HG02588 (cell line): ENCODE results near the gene TNIK.
"Not testable (repeated sequence)": the region's sequence is repeated elsewhere in the genome, so short reads cannot be mapped to it uniquely, and the experiment has no call there.

Experiments
- ATAC-seq: cut with Tn5 transposase; IDR thresholded peaks from one replicate; pipeline ENCODE4 v1.9.1; 2021; ENCODE audit warnings: mild to moderate bottlenecking, moderate library complexity; ENCODE audit not compliant: unreplicated experiment

TNIK gene

GRCh38 chr3:171266034-171266739 is 194.0 kb downstream of the TNIK start:
- no peak for ATAC-seq

GRCh38 chr3:171264758-171265157 is 195.4 kb downstream of the TNIK start:
- ATAC-seq: no peak

DNA sequence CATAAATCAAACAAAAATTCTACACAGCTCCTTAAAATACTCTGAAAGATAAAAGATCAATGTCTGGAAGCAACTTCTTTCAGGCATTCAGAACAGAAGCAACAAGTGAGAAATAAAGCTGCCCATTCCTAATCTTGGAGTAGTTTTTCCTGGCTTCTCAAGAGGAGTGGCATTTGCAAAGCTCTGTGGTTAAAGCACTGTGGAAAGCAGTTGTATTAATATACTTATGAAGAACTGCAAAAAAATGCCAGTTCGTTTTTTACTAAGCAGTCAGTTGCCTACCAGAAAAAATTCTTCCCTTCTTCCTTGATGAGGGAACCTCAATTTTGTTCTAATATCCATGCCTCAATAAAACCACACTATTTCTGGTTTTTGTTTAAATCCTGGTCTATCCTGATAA is 197.8 kb downstream of the TNIK start:
- ATAC-seq: no peak

DNA sequence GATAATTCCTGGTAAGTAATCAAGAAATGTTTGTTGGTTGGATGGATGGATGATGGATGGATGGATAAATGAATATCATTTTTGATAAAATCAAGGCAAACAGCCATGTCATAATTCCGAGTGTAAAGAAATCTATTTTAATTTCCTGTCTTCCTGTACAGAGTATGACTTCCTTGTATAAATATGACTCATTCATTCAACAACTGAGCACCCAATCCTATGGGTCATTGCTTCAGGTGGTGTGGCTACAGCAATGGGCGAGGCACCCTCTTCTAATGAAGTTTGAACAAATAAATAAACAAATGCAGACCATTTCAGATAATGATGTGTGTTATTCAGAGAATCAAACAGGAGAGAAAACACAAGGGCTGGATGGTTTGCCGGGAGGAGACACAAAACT is 198.7 kb downstream of the TNIK start:
- no peak for ATAC-seq

DNA sequence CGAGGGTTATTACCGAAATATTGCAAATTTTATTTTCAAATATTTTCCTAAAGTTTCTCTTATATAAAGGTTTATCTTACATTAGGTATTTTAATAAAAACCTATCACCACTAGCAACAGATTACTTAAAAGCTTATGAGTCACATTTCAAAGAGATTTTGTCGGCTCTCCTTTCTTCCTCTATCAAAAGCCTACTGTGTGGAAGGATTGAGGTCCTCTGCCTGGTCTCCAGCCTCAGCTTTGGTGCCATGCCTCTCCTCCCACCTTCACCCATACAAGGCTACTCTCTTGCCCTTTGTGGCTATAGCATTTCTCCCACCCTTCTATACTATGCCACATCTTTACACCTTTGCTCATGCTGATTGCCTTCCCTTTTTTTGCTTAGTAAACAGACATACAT is 199.3 kb downstream of the TNIK start:
- ATAC-seq: no peak

DNA sequence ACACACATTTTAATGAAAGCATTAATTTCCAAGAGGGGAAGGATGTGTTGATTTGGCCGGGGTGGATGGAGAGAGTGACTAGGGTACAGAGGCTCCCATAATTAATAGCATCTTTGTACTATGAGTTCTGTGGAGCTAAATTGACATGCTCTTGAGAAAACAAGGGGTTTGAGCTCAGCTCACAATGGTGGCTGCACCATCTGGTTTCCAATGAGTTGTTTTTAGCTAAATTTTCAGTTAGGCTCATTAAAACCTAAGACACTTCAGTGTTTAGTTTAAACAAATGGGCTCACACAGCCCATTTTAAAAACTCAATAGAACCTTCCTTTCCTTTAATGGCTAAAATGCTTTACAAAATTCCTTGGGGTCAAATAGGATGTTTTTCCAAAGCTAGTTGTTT is 199.7 kb downstream of the TNIK start:
- ATAC-seq: no peak

- no peak for ATAC-seq
Observed at GRCh38 chr3:171258316-171258715, 201.9 kb downstream of the TNIK start.

DNA sequence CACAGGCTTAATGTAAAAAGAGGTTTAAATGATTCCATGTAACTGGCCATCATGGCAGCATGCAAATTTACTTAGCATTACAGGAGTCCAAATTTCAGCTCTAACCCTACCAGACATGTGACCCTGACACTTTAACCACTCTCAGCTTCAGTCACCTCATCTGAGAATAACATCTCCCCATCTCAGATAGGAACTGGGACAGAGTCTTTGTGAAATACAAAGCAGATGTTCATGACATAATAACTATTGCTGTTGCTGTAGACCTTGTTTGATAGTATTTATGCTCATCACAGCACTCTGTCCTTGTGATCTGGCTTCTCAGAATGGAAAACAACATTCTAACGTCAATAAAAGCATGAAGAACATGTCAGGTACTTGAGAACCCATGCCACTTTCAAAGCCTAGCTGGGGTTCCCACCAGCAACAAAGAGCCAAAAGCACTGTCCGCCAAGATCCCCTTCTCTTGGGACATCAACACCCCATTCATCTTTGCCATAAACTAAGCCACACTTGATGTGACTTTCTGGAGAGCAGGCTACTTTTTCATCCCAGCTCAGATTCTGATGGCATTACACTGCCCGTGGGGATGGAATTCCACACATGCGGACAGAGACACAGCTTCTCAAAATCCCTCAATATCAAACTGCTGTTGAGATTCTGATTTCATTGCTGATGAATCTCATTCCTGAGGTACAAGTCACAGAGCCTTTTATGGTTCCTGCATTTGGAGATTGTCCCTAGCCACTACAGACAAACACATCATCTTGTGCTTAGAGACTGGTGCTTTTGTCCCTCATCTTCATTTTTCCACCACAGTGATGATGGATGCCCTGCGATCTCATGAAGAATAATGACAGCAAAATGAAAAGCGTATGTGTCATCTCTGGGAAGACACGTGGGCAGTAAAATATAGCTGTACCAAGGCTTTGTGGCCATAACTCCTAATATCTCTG is 202.7 kb downstream of the TNIK start:
- peak; percentile 75 for ATAC-seq

DNA sequence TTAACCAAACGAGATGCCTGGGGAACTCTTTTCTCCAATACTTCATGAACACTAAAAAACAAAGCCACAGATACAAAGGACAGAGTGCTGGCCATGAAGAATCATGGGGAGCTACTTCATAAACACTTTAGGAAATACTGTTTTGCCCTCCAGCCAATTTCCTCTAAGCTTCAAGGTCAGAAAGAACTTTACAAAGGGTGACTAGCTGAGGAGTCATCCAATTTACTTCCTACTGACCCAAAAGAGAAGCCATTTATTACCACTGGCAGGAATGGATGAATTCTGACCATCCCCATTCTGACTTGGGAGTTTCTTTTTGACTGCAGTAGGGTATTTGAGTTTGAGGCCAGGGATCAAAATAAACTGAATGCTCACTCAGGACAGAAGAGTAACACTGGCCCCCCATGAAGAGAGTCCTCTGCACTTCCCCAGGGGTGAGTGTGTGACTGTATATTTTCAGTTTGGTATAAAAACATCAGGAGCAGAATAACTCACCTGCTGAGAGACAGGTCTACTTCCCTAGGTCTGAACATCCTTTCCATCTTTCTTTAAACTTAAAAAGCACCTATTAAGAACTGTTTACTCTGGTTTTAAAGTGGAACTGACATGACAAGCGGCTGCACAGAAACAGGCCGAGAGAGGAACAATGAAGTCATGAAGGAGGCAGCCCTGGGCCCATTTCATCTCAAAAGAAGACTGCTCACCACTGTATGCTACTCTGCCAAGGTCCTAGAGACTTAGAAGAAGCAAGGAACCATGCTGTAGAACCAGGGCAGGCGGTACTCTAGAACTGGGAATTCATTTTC is 203.6 kb downstream of the TNIK start:
- ATAC-seq: peak; percentile 10

DNA sequence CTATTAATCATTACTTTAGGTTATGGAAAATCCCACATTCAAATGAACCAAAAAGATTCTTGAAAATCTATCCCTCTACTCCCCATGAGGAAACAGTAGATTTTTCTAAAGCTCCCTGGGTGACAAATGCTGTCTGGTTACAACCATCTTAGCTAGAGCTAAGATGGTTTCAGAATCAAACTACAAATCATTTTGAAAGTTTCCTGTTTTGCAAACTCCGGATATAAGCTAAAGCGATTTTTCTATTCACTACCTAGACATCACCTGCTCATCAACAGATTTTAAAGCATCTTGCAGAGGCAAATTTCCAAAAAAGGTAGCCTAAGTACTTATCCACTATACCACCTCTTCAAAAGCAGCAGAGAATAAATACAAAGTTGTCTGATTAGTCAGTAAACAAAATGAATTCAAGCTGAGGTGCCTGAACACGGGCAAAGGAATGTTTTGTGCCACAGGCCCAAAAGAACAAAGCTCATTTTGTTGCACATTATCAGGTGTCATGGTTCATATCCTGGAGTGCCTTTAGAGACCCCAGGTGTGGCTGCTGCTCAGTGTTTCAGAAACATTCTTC is 204.9 kb downstream of the TNIK start:
- peak; percentile 47 for ATAC-seq

GRCh38 chr3:171254315-171254714 is 205.9 kb downstream of the TNIK start:
- no peak for ATAC-seq

GRCh38 chr3:171251835-171252234 is 208.4 kb downstream of the TNIK start:
- ATAC-seq: no peak

- no peak for ATAC-seq
Observed at GRCh38 chr3:171250444-171250843, 209.8 kb downstream of the TNIK start.

GRCh38 chr3:171249245-171249644 is 211.0 kb downstream of the TNIK start:
- peak; percentile 15 for ATAC-seq

DNA sequence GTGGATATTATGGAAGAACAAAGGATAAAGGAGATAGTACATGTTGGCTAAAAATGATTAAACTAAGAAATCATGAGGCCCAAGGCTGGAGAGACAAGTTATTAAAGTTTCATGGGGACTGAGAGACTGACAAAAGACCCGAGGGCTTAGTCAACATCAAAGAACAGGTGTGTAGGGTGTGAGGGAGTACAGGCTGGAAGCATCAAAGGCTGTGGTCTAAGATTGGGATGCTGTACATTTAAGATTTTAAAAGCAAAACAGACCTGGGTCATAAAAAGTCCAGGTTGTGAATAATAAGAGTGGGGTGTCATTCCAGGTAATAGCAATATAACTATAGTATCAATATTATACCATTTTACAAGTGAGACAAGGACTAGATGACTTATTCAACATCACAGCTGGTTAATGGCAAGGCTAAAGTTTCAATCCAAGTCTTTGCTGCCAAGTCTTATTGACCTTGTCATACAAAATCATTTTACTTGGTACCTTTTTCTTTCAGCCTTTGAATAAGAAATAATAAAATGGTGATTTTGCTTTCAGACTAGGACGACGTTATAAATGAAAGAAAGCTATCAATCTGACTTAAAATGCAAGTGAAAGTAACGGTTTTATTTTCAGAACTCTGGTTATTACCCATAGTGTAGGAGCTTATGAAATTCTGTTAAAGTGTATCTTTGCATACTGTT is 211.6 kb downstream of the TNIK start:
- peak; percentile 68 for ATAC-seq

GRCh38 chr3:171245796-171246765 is 214.1 kb downstream of the TNIK start:
- ATAC-seq: no peak

DNA sequence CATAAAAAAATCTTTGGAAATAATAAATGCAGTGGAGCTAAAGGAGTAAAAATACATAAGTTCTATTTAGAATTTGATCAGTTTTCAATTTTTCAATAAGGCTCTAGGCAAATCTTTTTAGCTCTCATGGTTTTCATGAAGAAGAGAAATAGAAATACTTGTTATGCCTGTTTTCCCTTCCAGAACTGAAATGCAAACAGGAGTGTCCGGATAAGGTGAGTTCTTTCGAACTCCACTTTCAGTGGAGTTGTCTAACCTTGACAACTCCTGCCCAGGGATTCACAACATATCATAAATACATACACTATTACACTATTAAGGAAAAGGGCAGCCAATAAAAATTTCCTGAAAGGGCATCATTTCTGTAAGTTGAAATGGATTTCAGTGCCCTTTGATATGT is 217.3 kb downstream of the TNIK start:
- no peak for ATAC-seq

GRCh38 chr3:171242170-171242569 is 218.0 kb downstream of the TNIK start:
- ATAC-seq: no peak

GRCh38 chr3:171241655-171242054 is 218.6 kb downstream of the TNIK start:
- not testable (repeated sequence) for ATAC-seq
